Lower leg skin (tissue), 3 donors: Measurements from ENCODE around the gene GTPBP2.
"Not testable (repeated sequence)": the region's sequence is repeated elsewhere in the genome, so short reads cannot be mapped to it uniquely, and the experiment has no call there.

Experiments used
- POLR2A ChIP-seq, 2 donors: fragments of 450-650 bp; IDR thresholded peaks; one replicate each; pipeline ENCODE4 v1.6.1; 2016 to 2017; ENCODE audit warnings: antibody characterized with exemption in 2 of 2, mild to moderate bottlenecking in 1 of 2, moderate library complexity in 1 of 2
- TF ChIP-seq, protein P1 (sequence below), 3 donors: fragments of 450-650 bp; IDR thresholded peaks; one replicate each; pipeline ENCODE4 v1.5.1; 2016; ENCODE audit warnings: antibody characterized with exemption in 3 of 3, mild to moderate bottlenecking in 3 of 3, moderate library complexity in 2 of 3

DNA sequence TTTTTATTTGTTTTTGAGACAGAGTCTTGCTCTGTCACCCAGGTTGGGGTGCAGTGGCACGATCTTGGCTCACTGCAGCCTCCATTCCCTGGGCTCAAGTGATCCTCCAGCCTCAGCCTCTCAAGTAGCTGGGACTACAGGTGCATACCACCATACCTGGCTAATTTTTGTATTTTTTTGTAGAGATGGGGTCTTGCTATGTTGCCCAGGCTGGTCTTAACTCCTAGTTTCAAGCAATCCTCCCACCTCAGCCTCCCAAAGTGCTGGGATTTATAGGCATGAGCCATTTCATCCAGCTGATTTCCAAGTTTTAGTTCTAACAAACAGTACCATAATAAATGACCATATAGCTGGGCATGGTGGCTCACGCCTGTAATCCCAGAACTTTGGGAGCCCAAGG is 23.8 kb upstream of the GTPBP2 start:
- TF ChIP-seq POLR2A (IDR thresholded peaks at IDR 0.05): not testable (repeated sequence)
- TF ChIP-seq, protein P1, sequence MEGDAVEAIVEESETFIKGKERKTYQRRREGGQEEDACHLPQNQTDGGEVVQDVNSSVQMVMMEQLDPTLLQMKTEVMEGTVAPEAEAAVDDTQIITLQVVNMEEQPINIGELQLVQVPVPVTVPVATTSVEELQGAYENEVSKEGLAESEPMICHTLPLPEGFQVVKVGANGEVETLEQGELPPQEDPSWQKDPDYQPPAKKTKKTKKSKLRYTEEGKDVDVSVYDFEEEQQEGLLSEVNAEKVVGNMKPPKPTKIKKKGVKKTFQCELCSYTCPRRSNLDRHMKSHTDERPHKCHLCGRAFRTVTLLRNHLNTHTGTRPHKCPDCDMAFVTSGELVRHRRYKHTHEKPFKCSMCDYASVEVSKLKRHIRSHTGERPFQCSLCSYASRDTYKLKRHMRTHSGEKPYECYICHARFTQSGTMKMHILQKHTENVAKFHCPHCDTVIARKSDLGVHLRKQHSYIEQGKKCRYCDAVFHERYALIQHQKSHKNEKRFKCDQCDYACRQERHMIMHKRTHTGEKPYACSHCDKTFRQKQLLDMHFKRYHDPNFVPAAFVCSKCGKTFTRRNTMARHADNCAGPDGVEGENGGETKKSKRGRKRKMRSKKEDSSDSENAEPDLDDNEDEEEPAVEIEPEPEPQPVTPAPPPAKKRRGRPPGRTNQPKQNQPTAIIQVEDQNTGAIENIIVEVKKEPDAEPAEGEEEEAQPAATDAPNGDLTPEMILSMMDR (IDR thresholded peaks at IDR 0.05): not testable (repeated sequence)
